RWPE1 (cell line): ENCODE results near the gene KCNQ1.

Experiments used
- CTCF ChIA-PET: fragments of 350-600 bp; sonication (Branson Sonifier 250); formaldehyde crosslinking; extraction: SDS; loops from one replicate; lab custom pipeline; 2021; lab: Yijun Ruan, JAX
- POLR2A ChIA-PET: fragments of 400-600 bp; formaldehyde crosslinking; extraction: SDS; loops from one replicate; lab custom pipeline; 2020; ENCODE audit warnings: antibody characterized with exemption; ENCODE audit not compliant: low non-redundant PET; lab: Yijun Ruan, JAX
- DNase-seq: peaks from one replicate; pipeline ENCODE4 v3.0.0; 2012; ENCODE audit warnings: low spot score
- H3K27ac ChIP-seq: fragments of 450-650 bp; 2 replicates; pipeline ENCODE4 v1.5.1; 2017
- CTCF ChIP-seq: fragments of 450-650 bp; conservative IDR thresholded peaks from 2 replicates; pipeline ENCODE4 v1.5.1; 2017; ENCODE audit warnings: low read depth, mild to moderate bottlenecking

The KCNQ1 gene

GRCh38 chr11:2775083-2775625 lies 330.3 kb downstream of the KCNQ1 start:
- CTCF ChIA-PET, result no interaction called here
- POLR2A ChIA-PET, result no interaction called here

GRCh38 chr11:2775626-2776350 lies 331.0 kb downstream of the KCNQ1 start:
- no peak for TF ChIP-seq CTCF
- no peak for DNase-seq
- ChIA-PET CTCF (interaction anchor here (0.7 to 3.9 kb wide), 2 partner anchors 109 to 416 kb away, joined by 3 to 10 read pairs; no protein-coding TSS in a partner anchor), POLR2A (no interaction called here)
- peak overlapping the region; percentile 99 for H3K27ac ChIP-seq

More at GRCh38 chr11:2775083-2775625, 330.3 kb downstream of the KCNQ1 start:
- TF ChIP-seq CTCF, result no peak
- H3K27ac ChIP-seq, result no peak overlapping the region; the same call in 1 of the 2 replicates
- DNase-seq, result no peak

- TF ChIP-seq CTCF, result no peak
- DNase-seq, result no peak
- ChIA-PET CTCF (interaction anchor here (0.7 to 3.9 kb wide), 2 partner anchors 108 to 416 kb away, joined by 3 to 10 read pairs; no protein-coding TSS in a partner anchor), POLR2A (no interaction called here)
- peak overlapping the region; percentile 99 for H3K27ac ChIP-seq
Observed at GRCh38 chr11:2776351-2777061, 331.7 kb downstream of the KCNQ1 start.

GRCh38 chr11:2777386-2777785 lies 332.6 kb downstream of the KCNQ1 start:
- POLR2A ChIA-PET, result no interaction called here
- H3K27ac ChIP-seq, result peak overlapping the region; percentile 99
- TF ChIP-seq CTCF, result no peak
- CTCF ChIA-PET, result interaction anchor here (0.6 to 3.9 kb wide), 2 partner anchors 27 to 107 kb away, joined by 3 to 10 read pairs; no protein-coding TSS in a partner anchor
- peak; percentile 67 for DNase-seq

- DNase-seq, result no peak
- TF ChIP-seq CTCF, result no peak
- H3K27ac ChIP-seq, result peak overlapping the region; percentile 99
- CTCF ChIA-PET, result interaction anchor here (0.5 to 3.9 kb wide), 7 partner anchors 27 to 120 kb away, joined by 3 to 10 read pairs (median 4); no protein-coding TSS in a partner anchor
- POLR2A ChIA-PET, result interaction anchor here (0.9 kb wide), 1 partner anchor 243 kb away, joined by 3 read pairs; no protein-coding TSS in a partner anchor
Observed at GRCh38 chr11:2777871-2778629, 333.2 kb downstream of the KCNQ1 start.
